Uterus (tissue), 4 donors: ENCODE measurements around the gene FAM13C. TPM values are rescaled to one million over a fixed set of nuclear protein-coding genes. Genes with fewer than 3 reads are reported as not detected.

ENCODE experiments used
- DNase-seq, 2 donors: peaks; one replicate each; pipeline ENCODE4 v3.0.0-alpha.2; 2019 to 2020
- H3K27ac ChIP-seq, 2 donors: fragments of 200-600 bp; sonication (generic); 1 replicate in 1 of 2; 2 replicates in 1 of 2; pipeline ENCODE4 v1.5.1; 2016 to 2018
- H3K27me3 ChIP-seq, 2 donors: fragments of 200-600 bp; sonication (generic); one replicate each; pipeline ENCODE4 v1.5.1; 2018 to 2019; ENCODE audit warnings: control low read depth in 1 of 2
- H3K36me3 ChIP-seq, 2 donors: fragments of 200-600 bp; sonication (generic); one replicate each; pipeline ENCODE4 v1.5.1; 2019; ENCODE audit warnings: control low read depth in 1 of 2
- H3K4me1 ChIP-seq, 2 donors: fragments of 200-600 bp; sonication (generic); one replicate each; pipeline ENCODE4 v1.5.1; 2018 to 2019; ENCODE audit warnings: control low read depth in 1 of 2
- H3K4me3 ChIP-seq, 2 donors: fragments of 200-600 bp; sonication (generic); 1 replicate in 1 of 2; 2 replicates in 1 of 2; pipeline ENCODE4 v1.5.1; 2018 to 2019; ENCODE audit warnings: mild to moderate bottlenecking in 1 of 2
- H3K9me3 ChIP-seq, 2 donors: fragments of 200-600 bp; sonication (generic); one replicate each; pipeline ENCODE4 v1.5.1; 2019; ENCODE audit warnings: control low read depth in 1 of 2
- CTCF ChIP-seq, 4 experiments: fragments of 200-600 bp in 2 of 4; fragments of 450-650 bp in 2 of 4; sonication (generic) in 2 of 4; IDR thresholded peaks; one replicate each; pipeline ENCODE4 v1.5.1; 2016 to 2019; ENCODE audit warnings: antibody characterized with exemption in 4 of 4, mild to moderate bottlenecking in 2 of 4, moderate library complexity in 1 of 4
- POLR2A ChIP-seq, 2 donors: fragments of 450-650 bp; IDR thresholded peaks; one replicate each; pipeline ENCODE4 v1.6.1; 2016; ENCODE audit warnings: antibody characterized with exemption in 2 of 2, mild to moderate bottlenecking in 1 of 2, moderate library complexity in 1 of 2
- intact Hi-C: fragments of 100-400 bp; cut with DNase I; formaldehyde crosslinking; loops from one replicate; pipeline ENCODE4 v1.15.1; 2023; ENCODE audit warnings: low total_unique reads
- total RNA-seq, 4 donors: library from RNA; depleted of rRNA in 3 of 4; stranded (reverse); fragments of >200 nt in 3 of 4; gene quantifications; one replicate each; pipeline versions ENCODE4 v1.1.0 to v1.2.4, GENCODE V29; 2014 to 2023
- donor health status: DM: yes; HTN: yes; CAD: no.

The FAM13C gene
- total RNA-seq, 4 donors from 2014 or later: 18.7 to 29.2 (median 23.2) TPM

- intact Hi-C loops: no loop called here
- DNase-seq: no peak
- Histone ChIP-seq H3K4me3 (no peak overlapping the region), H3K9me3 (no peaks in the 10 kb centered on the region), H3K27me3 (no peaks in the 10 kb centered on the region), H3K36me3 (no peaks in the 10 kb centered on the region), H3K4me1 (no peaks in the 10 kb centered on the region), H3K27ac (no peak overlapping the region)
- TF ChIP-seq POLR2A (IDR thresholded peaks at IDR 0.05): no peak
- no peak for TF ChIP-seq CTCF (IDR thresholded peaks at IDR 0.05)
Measured at GRCh38 chr10:59216178-59216869, 146.0 kb downstream of the FAM13C start.

- Histone ChIP-seq H3K27ac (no peak overlapping the region), H3K9me3 (no peaks in the 10 kb centered on the region), H3K36me3 (no peaks in the 10 kb centered on the region), H3K4me3 (no peak overlapping the region), H3K4me1 (no peaks in the 10 kb centered on the region), H3K27me3 (no peaks in the 10 kb centered on the region)
- TF ChIP-seq CTCF (IDR thresholded peaks at IDR 0.05) (no peak), POLR2A (IDR thresholded peaks at IDR 0.05) (no peak)
- no peak for DNase-seq
- intact Hi-C loops: no loop called here
Measured at GRCh38 chr10:59214160-59214559, 148.2 kb downstream of the FAM13C start.

- H3K4me1 ChIP-seq: no peaks in the 10 kb centered on the region
- no peaks in the 10 kb centered on the region for H3K27me3 ChIP-seq
- H3K4me3 ChIP-seq: no peak overlapping the region
- no peak overlapping the region for H3K27ac ChIP-seq
- no peaks in the 10 kb centered on the region for H3K9me3 ChIP-seq
- TF ChIP-seq CTCF (IDR thresholded peaks at IDR 0.05) (no peak), POLR2A (IDR thresholded peaks at IDR 0.05) (no peak)
- DNase-seq: no peak
- intact Hi-C loops: no loop called here
- H3K36me3 ChIP-seq: no peaks in the 10 kb centered on the region
Measured at GRCh38 chr10:59212301-59212798, 150.0 kb downstream of the FAM13C start.

- no peaks in the 10 kb centered on the region for H3K27me3 ChIP-seq
- no peak for DNase-seq
- intact Hi-C loops: no loop called here
- TF ChIP-seq POLR2A (IDR thresholded peaks at IDR 0.05): no peak
- TF ChIP-seq CTCF (IDR thresholded peaks at IDR 0.05): no peak
- no peaks in the 10 kb centered on the region for H3K4me1 ChIP-seq
- H3K36me3 ChIP-seq: no peaks in the 10 kb centered on the region
- no peaks in the 10 kb centered on the region for H3K9me3 ChIP-seq
- H3K4me3 ChIP-seq: no peak overlapping the region
- H3K27ac ChIP-seq: no peak overlapping the region
Measured at GRCh38 chr10:59206204-59206720, 156.1 kb downstream of the FAM13C start.

Other genes with a start within 250 kb of the FAM13C start
- under 1 TPM in 2 of 4 donors, not detected in 2; 0.12 to 0.83 TPM for gene PHYHIPL, start 185.9 kb downstream of the FAM13C start, total RNA-seq